Activated gamma-delta T cell treated with anti-CD3 and anti-CD28 coated beads, Interleukin-2, amount 50 U/mL, for 16 hours (primary cell): ENCODE measurements around the gene CR1L.
"Not testable (repeated sequence)": the region's sequence is repeated elsewhere in the genome, so short reads cannot be mapped to it uniquely, and the experiment has no call there.

Experiments used
- DNase-seq: peaks from one replicate; pipeline ENCODE4 v3.0.0-alpha.2; 2020; ENCODE audit warnings: low read depth

Gene CR1L

DNA sequence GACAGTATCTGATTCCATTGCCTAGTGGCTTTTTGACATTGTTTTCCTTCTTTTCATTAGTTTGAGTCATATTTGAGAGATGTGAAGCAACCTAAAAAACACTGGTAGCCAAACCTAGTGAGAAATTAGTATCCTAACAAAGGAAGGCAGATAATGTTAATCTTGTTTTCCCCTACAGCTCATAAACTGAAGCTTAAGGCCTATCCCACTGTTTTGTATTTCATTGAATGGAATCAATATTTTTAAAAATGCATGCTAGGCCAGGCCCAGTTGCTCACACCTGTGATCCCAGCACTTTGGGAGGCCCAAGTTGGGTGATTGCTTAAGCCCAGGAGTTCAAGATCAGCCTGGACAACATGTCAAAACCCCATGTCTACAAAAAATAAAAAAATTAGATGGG, 1.2 kb downstream of the CR1L start:
- no peak for DNase-seq

DNA sequence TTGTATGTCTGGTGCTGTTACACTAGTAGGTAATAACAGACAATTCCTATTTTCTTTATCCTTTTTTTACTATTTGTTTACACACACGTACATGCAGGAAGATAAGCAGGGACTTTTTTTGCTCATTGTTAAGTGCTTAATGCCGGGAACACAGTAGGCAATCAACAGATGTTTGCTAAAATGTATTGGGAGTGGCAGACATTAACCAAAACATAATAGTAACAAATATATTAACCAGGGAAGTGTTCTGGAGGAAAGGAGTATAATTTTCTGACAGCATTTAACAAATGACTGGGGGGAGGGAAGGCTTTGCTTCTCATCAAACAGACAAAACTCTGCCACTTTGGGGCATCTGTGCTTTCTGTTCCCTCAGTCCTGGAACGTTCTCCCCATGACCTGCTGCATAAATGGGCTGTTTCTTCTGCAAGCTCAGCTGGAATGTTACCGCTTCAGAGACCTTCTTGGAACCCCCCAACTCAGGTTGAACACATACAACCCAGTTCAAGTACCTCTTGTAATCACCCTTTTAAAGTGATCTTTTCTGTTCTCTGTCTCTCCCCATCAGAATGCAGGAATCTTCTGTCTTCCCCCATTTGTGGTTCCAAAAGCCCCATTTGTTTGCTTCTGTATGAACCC, 2.1 kb downstream of the CR1L start:
- DNase-seq: no peak

DNA sequence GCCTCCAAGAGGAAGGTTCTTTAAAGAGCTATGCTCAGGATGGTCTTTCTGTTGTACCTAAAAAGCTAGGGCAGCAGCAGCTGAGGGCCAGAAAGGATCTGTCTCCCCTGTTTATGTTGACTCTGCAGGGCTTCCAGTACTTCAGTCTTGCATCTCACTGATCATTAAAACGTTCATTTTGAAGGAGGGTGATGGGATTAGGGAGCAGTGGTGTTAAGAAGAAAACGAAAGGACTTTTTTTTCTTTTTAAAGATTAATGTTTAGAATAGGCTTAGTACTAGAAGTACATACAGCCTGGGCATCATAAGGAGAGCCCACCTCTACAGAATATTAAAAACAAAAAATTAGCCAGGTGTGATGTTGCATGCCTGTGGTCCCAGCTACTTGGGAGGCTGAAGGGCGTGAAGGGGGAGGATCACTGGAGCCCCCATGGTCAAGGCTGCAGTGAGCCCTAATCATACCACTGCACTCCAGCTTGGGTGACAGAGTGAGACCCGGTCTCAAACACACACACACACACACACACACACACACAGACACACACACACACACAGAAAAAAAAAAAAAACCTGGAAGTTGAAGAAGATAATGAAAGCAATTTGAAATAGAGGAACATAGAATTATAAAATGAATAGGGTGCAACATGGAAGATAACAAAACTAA, 2.9 kb downstream of the CR1L start:
- DNase-seq: no peak

GRCh38 chr1:207648334-207649209, 3.6 kb downstream of the CR1L start:
- no peak for DNase-seq

GRCh38 chr1:207649210-207649753, 4.3 kb downstream of the CR1L start:
- no peak for DNase-seq

DNA sequence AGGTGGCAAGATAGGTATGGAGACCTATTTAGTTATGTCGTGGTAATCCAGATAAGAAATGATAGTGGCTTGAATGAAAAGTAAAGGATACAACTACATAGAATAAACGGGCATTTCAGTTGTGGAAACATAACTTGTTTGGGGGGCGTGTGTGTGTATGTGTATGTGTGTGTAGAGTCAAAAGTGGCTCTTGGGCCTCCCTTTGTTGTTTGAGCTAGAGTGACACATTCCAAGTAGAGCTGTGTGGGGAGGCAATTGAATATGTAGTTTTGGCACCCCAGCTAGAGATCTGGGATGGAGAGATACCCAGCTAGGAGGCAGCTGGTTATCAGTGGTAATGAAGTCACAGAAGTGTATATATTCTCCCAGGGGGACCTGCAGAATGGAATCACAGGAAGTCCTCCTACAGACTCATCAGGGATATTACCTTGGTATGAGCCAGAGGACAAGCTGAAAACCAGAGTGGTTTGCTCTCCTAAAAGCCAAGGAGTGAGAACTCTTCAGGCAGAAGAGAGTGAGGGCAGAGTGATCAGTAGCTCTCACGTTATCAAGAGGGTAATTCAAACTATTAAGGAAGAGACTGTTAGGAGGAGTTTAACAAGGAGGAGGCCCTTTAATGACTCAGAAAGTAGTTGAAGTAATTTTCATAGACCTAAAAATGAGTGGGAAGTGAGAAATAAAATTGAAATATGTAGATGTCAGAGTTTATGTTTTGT, 5.1 kb downstream of the CR1L start:
- no peak for DNase-seq

DNA sequence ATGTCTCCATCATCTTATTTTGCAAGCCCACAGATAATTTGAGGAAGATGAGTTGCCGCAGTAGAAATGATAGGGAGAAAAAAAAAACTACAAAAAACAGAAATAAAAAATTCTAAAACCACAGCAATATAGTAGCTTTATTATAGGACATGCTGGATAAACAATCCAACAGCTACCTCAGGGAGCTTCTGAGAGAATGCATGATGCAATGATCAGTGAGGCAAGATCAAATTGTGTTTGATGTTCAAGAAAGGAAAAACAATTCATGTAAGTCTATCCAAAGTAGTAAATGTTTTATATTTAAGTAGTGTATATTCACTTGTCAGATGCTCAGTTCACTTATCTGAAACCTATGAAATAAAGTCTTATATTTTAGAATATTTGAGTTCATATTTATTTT, 6.7 kb downstream of the CR1L start:
- DNase-seq: no peak

DNA sequence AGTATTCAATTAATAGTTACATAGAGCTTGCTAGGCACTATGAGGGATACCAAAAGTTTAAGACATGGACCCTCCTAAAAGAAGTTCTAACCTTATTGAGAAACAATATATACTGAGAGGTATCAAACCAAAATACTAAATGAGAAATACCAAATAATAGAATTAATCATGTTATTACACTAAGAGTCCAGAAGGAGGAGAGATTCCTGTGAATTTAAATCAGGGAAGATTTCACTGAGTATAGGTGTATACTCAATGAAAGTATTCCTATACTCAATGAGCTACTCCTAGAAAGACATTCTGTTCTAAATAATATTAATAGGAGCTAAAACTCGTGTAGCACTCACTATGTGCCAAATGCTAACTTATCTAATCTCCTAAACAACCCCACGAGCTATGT, 9.4 kb downstream of the CR1L start:
- DNase-seq: no peak

- no peak for DNase-seq
These were observed 13.5 kb downstream of the CR1L start for GRCh38 chr1:207658408-207658807.

DNA sequence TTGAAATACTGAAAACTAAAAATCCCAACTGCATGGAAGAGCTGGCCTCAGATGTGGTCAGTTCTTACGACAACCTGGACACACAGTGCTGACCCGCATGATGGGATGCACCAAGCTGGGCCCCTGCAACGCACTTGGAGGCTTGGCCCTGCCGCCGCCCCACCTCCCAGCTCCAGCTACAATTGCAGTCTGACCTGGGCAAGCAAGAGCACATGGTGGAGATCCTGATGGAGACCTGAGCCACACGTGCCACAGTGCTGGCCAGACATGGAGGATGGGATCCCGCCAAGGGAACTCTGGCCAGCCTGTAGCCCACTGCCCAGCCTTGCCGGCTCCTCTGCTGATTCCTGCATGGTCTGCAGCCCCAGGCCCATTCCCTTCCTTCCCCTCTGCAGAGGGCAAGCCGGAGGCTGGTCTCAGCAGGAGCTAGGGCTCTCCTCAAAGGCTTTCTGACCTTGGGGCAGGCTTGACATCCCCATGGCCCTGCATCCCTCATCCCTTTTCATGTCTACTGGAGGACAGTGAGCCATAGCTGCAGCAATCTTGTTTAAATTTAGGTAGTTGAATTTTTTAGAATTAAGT, 14.1 kb downstream of the CR1L start:
- no peak for DNase-seq

GRCh38 chr1:207659545-207660153, 14.7 kb downstream of the CR1L start:
- DNase-seq: no peak

DNA sequence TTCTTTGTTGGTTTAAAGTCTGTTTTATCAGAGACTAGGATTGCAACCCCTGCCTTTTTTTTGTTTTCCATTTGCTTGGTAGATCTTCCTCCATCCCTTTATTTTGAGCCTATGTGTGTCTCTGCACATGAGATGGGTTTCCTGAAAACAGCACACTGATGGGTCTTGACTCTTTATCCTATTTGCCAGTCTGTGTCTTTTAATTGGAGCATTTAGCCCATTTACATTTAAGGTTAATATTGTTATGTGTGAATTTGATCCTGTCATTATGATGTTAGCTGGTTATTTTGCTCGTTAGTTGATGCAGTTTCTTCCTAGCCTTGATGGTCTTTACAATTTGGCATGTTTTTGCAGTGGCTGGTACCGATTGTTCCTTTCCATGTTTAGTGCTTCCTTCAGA, 16.5 kb downstream of the CR1L start:
- not testable (repeated sequence) for DNase-seq

DNA sequence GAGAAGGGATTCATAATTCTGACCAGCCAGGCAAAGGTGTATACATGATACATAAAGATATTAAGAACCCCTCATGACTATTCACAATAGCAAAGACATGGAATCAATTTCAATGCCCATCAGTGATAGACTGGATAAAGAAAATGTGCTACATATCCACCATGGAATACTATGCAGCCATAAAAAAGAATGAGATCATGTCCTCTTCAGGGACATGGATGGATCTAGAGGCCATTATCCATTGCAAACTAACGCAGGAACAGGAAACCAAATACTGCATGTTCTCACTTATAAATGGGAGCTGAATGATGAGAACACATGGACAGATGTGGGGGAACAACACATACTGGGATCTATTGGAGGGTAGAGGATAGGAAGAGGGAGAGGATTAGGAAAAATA, 21.4 kb downstream of the CR1L start:
- no peak for DNase-seq

DNA sequence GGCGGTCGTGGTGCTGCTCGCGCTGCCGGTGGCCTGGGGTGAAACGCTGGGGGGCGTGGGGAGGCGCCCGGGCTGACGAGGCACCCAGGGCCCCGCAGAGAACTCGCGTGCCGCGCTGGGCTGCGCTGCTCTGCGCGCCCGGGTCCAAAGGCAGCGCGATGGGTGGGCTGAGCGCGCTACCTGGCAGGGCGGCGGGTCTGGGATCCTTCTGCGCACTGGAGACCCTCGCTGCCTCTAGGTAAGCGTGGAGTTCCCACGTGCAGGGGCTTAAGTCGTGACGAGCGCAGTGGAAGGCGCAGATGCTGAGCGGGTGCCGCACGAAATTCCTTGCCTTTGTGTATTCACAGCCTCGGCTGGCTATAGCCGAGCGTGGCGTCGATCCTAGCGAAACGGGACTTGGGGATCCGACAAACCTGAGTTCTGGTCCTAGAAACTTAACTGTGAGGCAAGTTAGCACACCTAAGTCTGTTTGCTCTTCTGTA, 24.6 kb downstream of the CR1L start:
- DNase-seq: no peak

GRCh38 chr1:207670192-207670591, 25.3 kb downstream of the CR1L start:
- DNase-seq: no peak

- no peak for DNase-seq
These were observed 26.1 kb downstream of the CR1L start for GRCh38 chr1:207670997-207671396.

DNA sequence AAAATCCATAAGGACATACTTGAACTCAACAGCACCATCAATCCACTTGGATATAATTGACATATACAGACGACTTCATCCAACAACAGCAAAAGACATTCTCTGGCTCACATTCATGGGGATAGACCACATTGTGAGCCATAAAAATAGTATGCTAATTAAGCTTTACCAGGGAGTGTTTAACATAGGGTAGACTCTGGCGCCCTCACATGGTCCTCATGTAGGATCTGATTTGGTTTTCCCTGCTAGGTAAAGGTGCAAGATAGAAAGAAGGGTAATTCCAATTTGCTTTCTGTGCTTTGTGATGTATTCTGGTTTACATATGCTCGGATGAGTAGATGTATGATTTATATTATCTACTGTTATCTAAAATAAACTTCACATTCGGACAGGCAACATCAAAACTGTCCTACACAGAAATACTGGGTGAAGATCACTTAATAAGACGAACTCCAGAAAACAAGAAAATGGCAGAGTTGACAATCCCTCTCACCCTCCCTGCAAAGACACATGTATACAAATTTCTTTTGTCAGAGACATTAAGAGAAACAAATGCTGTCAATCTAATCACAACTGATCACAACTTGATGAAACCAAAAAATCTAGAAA, 27.7 kb downstream of the CR1L start:
- DNase-seq: no peak

- DNase-seq: no peak
These were observed 28.5 kb downstream of the CR1L start for GRCh38 chr1:207673399-207673798.

GRCh38 chr1:207676153-207676552, 31.2 kb downstream of the CR1L start:
- no peak for DNase-seq

GRCh38 chr1:207680590-207681388, 35.9 kb downstream of the CR1L start:
- not testable (repeated sequence) for DNase-seq
